ENCODE results near the gene ZFPM1.

DNA sequence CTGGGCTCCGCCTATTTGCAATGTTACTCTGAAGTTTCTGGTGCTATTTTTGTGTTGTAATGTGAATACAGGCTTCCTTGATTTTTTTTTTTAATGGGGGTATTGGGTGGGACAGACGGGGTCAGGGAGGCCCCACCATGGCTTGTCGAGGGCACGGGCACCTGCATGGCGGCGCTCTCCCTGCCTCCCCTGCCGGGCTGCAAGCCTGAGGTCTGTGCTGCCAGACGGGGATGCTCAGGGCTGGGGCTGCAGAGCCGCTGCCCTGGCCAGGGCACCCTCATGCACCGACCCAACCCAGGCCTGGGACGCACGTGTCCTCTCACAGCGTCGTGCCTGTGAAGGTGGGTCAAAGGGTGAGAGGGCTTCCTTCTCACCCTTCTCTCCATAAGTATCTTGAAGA lies 13.0 kb upstream of the ZFPM1 start:
- TF ChIP-seq, protein P1, sequence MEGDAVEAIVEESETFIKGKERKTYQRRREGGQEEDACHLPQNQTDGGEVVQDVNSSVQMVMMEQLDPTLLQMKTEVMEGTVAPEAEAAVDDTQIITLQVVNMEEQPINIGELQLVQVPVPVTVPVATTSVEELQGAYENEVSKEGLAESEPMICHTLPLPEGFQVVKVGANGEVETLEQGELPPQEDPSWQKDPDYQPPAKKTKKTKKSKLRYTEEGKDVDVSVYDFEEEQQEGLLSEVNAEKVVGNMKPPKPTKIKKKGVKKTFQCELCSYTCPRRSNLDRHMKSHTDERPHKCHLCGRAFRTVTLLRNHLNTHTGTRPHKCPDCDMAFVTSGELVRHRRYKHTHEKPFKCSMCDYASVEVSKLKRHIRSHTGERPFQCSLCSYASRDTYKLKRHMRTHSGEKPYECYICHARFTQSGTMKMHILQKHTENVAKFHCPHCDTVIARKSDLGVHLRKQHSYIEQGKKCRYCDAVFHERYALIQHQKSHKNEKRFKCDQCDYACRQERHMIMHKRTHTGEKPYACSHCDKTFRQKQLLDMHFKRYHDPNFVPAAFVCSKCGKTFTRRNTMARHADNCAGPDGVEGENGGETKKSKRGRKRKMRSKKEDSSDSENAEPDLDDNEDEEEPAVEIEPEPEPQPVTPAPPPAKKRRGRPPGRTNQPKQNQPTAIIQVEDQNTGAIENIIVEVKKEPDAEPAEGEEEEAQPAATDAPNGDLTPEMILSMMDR (IDR thresholded peaks at IDR 0.05; ENCODE audit: insufficient read depth, low read length, poor library complexity, severe bottlenecking), result no peak
- TF ChIP-seq EZH2phosphoT487 (conservative IDR thresholded peaks at IDR 0.05; ENCODE audit: low read length), result no peak

Data from SU-DHL-6 (cell line).